AG04450 (cell line): Measurements from ENCODE around the gene BORCS6. TPM values are rescaled to one million over a fixed set of nuclear protein-coding genes. Genes with fewer than 3 reads are reported as not detected.

ENCODE experiments used
- CTCF ChIA-PET: fragments of 300-600, 350-600 bp; formaldehyde crosslinking; extraction: SDS; loops from one replicate; lab custom pipeline; 2022; ENCODE audit warnings: antibody characterized with exemption, inconsistent platforms; lab: Charles Lee
- POLR2A ChIA-PET: fragments of 350-600 bp; formaldehyde crosslinking; extraction: SDS; loops from one replicate; lab custom pipeline; 2021; ENCODE audit warnings: antibody characterized with exemption, inconsistent platforms; lab: Yijun Ruan, JAX
- DNase-seq: peaks from one replicate; pipeline ENCODE4 v3.0.0-alpha.2; 2011; ENCODE audit warnings: low read depth, low spot score
- H3K27ac ChIP-seq: one replicate; pipeline ENCODE4 v1.5.1; 2012; ENCODE audit warnings: low read depth, low read length, control low read depth
- H3K27me3 ChIP-seq: one replicate; pipeline ENCODE4 v1.6.0; 2012; ENCODE audit warnings: low read length; ENCODE audit not compliant: control insufficient read depth, insufficient read depth
- H3K4me3 ChIP-seq: 2 replicates; pipeline ENCODE4 v1.5.1; 2011; ENCODE audit warnings: mild to moderate bottlenecking, low read depth, low read length, control low read depth
- H3K9me3 ChIP-seq: 2 replicates; pipeline ENCODE4 v1.5.1; 2012; ENCODE audit warnings: low read length; ENCODE audit not compliant: control insufficient read depth, insufficient read depth
- CTCF ChIP-seq: IDR thresholded peaks from 2 replicates; pipeline ENCODE4 v1.5.1; 2011; ENCODE audit warnings: low read depth, low read length, control low read depth, inconsistent platforms
- polyA plus RNA-seq: library from polyadenylated mRNA; depleted of rRNA; stranded (reverse); fragments of >200 nt; gene quantifications from 2 replicates; pipeline ENCODE4 v1.2.3, GENCODE V29; 2011; rRNA removed

The BORCS6 gene
- polyA plus RNA-seq, 1 experiment, result 2.3 TPM

DNA sequence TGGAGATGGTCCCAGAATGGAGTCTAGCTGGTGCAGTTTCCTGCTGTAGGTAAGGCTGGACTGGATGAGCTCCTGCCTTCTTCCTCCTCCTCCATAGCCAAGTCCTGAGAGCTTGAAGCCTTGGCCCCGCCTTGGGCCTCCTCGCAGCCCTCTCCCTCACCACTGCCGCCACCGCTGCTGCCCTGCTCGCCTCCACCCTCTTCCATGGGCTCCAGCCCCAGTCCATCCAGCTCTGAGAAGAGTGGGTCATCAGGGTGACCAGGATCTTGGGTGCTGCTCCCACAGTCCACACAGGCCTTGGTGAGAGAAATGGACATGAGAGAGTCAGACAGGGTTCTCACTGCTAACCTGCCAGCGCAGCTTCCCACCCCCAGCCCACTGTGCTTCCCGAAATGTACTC, 48.9 kb downstream of the BORCS6 start:
- CTCF ChIA-PET, result interaction anchor here (5.2 kb wide), 1 partner anchor 22 kb away, joined by 38 read pairs; the partner anchor contains the start of gene ALOXE3

GRCh38 chr17:8140065-8141029, 49.6 kb downstream of the BORCS6 start:
- no peak overlapping the region for H3K27ac ChIP-seq
- TF ChIP-seq CTCF, result no peak
- H3K27me3 ChIP-seq, result no peaks in the 10 kb centered on the region
- no peak overlapping the region for H3K4me3 ChIP-seq
- POLR2A ChIA-PET, result interaction anchor here (0.8 to 3.7 kb wide), 3 partner anchors 10 to 33 kb away, joined by 3 to 18 read pairs (median 14); partner anchors contain the start of gene PER1
- CTCF ChIA-PET, result interaction anchor here (5.2 kb wide), 1 partner anchor 21 kb away, joined by 38 read pairs; the partner anchor contains the start of gene ALOXE3
- DNase-seq, result no peak
- H3K9me3 ChIP-seq, result no peaks in the 10 kb centered on the region; the same call in 1 of the 2 replicates

More for the DNA sequence above, 48.9 kb downstream of the BORCS6 start:
- no peak overlapping the region for H3K4me3 ChIP-seq
- no peak overlapping the region for H3K27ac ChIP-seq
- no peak for TF ChIP-seq CTCF
- H3K9me3 ChIP-seq, result no peaks in the 10 kb centered on the region; the same call in 1 of the 2 replicates
- no peak for DNase-seq
- POLR2A ChIA-PET, result interaction anchor here (0.6 to 3.7 kb wide), 4 partner anchors 9 to 116 kb away, joined by 3 to 18 read pairs (median 8); partner anchors contain the start of gene PER1
- H3K27me3 ChIP-seq, result no peaks in the 10 kb centered on the region

DNA sequence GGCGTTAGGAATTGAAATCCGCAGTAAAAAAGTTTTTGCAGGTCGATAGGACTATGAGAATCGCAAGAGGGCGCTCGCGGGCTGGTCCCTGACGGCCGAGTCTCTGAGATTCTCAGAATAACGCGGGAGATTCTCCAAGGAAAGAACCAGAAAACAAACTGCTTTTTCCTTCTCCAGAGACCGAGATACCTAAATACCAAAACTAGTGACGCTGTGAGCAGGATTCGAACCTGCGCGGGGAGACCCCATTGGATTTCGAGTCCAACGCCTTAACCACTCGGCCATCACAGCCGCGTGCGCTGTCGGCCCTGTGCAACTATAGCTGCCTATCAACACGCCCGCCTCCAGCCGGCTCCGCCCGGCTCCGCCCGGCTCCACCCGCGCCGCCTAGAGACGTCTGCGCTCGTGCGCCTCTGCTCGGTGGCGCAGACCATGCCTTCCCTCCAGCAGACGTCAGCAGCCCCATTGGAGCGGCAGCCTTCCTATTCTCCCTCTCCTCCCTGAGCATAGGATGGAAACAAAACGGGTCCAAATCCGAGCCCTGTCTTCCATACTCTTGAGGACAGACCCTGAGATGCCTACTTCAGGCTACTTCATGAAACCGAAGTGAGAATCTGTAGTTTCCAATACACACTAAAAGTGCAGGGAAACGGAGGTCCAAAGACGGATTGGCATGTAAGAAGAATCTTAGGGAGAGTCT, 51.2 kb downstream of the BORCS6 start:
- POLR2A ChIA-PET, result interaction anchor here (0.6 to 3.7 kb wide), 6 partner anchors 11 to 655 kb away, joined by 3 to 18 read pairs (median 7); partner anchors contain the start of genes BORCS6, PER1 and POLR2A
- CTCF ChIA-PET, result interaction anchor here (0.6 to 5.2 kb wide), 11 partner anchors 8 to 438 kb away, joined by 3 to 38 read pairs (median 6); partner anchors contain the start of genes ALOXE3 and TMEM107
- TF ChIP-seq CTCF, result peak; percentile 89
- Histone ChIP-seq H3K27me3 (no peaks in the 10 kb centered on the region), H3K9me3 (no peaks in the 10 kb centered on the region; the same call in 1 of the 2 replicates), H3K4me3 (peak overlapping the region; percentile 56), H3K27ac (peak overlapping the region; percentile 59)
- DNase-seq, result peak; percentile 95

DNA sequence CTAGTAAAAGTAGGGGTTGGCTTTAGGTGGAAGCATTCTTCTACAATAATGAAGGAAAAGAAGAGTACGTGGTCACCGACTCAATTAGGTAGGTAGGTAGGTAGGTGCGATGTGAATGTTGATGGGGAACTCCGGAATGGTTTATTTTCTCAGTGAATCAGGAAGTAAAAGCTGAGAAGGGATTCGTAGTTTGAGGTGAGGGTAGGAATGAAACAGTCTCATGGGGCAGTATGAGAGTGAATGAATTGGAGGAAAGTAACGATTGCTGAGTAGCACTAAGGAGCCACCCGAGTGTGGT, 51.7 kb downstream of the BORCS6 start:
- Histone ChIP-seq H3K4me3 (peak overlapping the region; percentile 55), H3K27ac (no peak overlapping the region), H3K9me3 (no peaks in the 10 kb centered on the region; the same call in 1 of the 2 replicates), H3K27me3 (no peaks in the 10 kb centered on the region)
- ChIA-PET POLR2A (interaction anchor here (1.0 to 3.7 kb wide), 4 partner anchors 12 to 654 kb away, joined by 3 to 18 read pairs (median 4); partner anchors contain the start of genes BORCS6 and POLR2A), CTCF (interaction anchor here (0.6 to 5.2 kb wide), 12 partner anchors 9 to 439 kb away, joined by 3 to 38 read pairs (median 6); partner anchors contain the start of genes ALOXE3 and TMEM107)
- DNase-seq, result no peak
- TF ChIP-seq CTCF, result no peak

Other genes starting within 250 kb of the BORCS6 start
- not detected in 2 replicates for gene GUCY2D, start 187.6 kb downstream of the BORCS6 start, polyA plus RNA-seq
- gene ALOX15B, start 151.1 kb downstream of the BORCS6 start, polyA plus RNA-seq, result not detected in 2 replicates
- gene ALOX12B, start 102.5 kb downstream of the BORCS6 start, polyA plus RNA-seq, result not detected in 2 replicates
- gene ALOXE3, start 71.7 kb downstream of the BORCS6 start, polyA plus RNA-seq, result 0.04 and 0.05 TPM in 2 replicates
- gene HES7, start 66.1 kb downstream of the BORCS6 start, polyA plus RNA-seq, result not detected in 2 replicates
- 3.1 and 5.5 TPM in 2 replicates for gene PER1, start 37.8 kb downstream of the BORCS6 start, polyA plus RNA-seq
- 20.8 and 24.3 TPM in 2 replicates for gene VAMP2, start 27.2 kb downstream of the BORCS6 start, polyA plus RNA-seq
- 8.7 and 9.6 TPM in 2 replicates for gene TMEM107, start 13.8 kb downstream of the BORCS6 start, polyA plus RNA-seq
- 5.9 and 7.7 TPM in 2 replicates for gene AURKB, start 20.4 kb upstream of the BORCS6 start, polyA plus RNA-seq
- gene CTC1, start 57.9 kb upstream of the BORCS6 start, polyA plus RNA-seq, result 6.1 and 7.3 TPM in 2 replicates
- 14.0 and 18.5 TPM in 2 replicates for gene PFAS, start 59.1 kb upstream of the BORCS6 start, polyA plus RNA-seq
- gene RANGRF, start 98.5 kb upstream of the BORCS6 start, polyA plus RNA-seq, result 26.4 and 30.8 TPM in 2 replicates
- gene SLC25A35, start 105.2 kb upstream of the BORCS6 start, polyA plus RNA-seq, result 1.4 and 1.9 TPM in 2 replicates
- not detected in 2 replicates for gene ARHGEF15, start 120.1 kb upstream of the BORCS6 start, polyA plus RNA-seq
- gene ODF4, start 149.7 kb upstream of the BORCS6 start, polyA plus RNA-seq, result not detected in 2 replicates
- gene RPL26, start 193.0 kb upstream of the BORCS6 start, polyA plus RNA-seq, result 3,841 and 4,830 TPM in 2 replicates
- gene RNF222, start 207.6 kb upstream of the BORCS6 start, polyA plus RNA-seq, result not detected in 2 replicates
- gene NDEL1, start 245.7 kb upstream of the BORCS6 start, polyA plus RNA-seq, result 65.6 and 74.7 TPM in 2 replicates